Neural crest cell (in vitro differentiated cells): ENCODE measurements around the gene RTN4. TPM values are rescaled to one million over a fixed set of nuclear protein-coding genes. Genes with fewer than 3 reads are reported as not detected.
"Not testable (repeated sequence)": the region's sequence is repeated elsewhere in the genome, so short reads cannot be mapped to it uniquely, and the experiment has no call there.

ENCODE experiments used
- DNase-seq: peaks from one replicate; pipeline ENCODE4 v3.0.0; 2021; ENCODE audit warnings: low read depth, mixed read lengths, low spot score
- H3K27ac Mint-ChIP-seq: one replicate; pipeline ENCODE4 v1.8.0; 2021; ENCODE audit warnings: mild to moderate bottlenecking, mixed read lengths; ENCODE audit not compliant: unreplicated experiment
- H3K27me3 Mint-ChIP-seq: 2 replicates; pipeline ENCODE4 v1.8.0; 2021; ENCODE audit warnings: low read depth, mild to moderate bottlenecking, mixed read lengths
- H3K36me3 Mint-ChIP-seq: 2 replicates; pipeline ENCODE4 v1.8.0; 2021; ENCODE audit warnings: low read depth, mild to moderate bottlenecking, mixed read lengths
- H3K4me1 Mint-ChIP-seq: 2 replicates; pipeline ENCODE4 v1.8.0; 2021; ENCODE audit warnings: mixed read lengths
- H3K4me3 Mint-ChIP-seq: one replicate; pipeline ENCODE4 v1.8.0; 2021; ENCODE audit warnings: mild to moderate bottlenecking, mixed read lengths
- H3K9me3 Mint-ChIP-seq: 2 replicates; pipeline ENCODE4 v1.8.0; 2021; ENCODE audit warnings: mixed read lengths
- CTCF ChIP-seq: fragments of 200-600 bp; sonication (generic); conservative IDR thresholded peaks from 2 replicates; pipeline ENCODE4 v1.5.0; 2021; ENCODE audit warnings: antibody characterized with exemption, mild to moderate bottlenecking
- total RNA-seq: library from RNA; stranded (reverse); gene quantifications from 2 replicates; pipeline ENCODE4 v1.2.1, GENCODE V29; 2021

RTN4 gene
- total RNA-seq, 1 donor from 2014 or later = 204 TPM

- H3K4me3 Mint-ChIP-seq = no peak overlapping the region
- peaks cover 26% of the 10 kb centered on the region for H3K4me1 Mint-ChIP-seq
- peaks cover 3% of the 10 kb centered on the region for H3K36me3 Mint-ChIP-seq
- no peak overlapping the region for H3K27ac Mint-ChIP-seq
- DNase-seq = no peak
- H3K27me3 Mint-ChIP-seq = peaks cover 3% of the 10 kb centered on the region
- no peaks in the 10 kb centered on the region for H3K9me3 Mint-ChIP-seq
- TF ChIP-seq CTCF = no peak
Measured at GRCh38 chr2:55054106-55054875, 4.0 kb upstream of the RTN4 start.

DNA sequence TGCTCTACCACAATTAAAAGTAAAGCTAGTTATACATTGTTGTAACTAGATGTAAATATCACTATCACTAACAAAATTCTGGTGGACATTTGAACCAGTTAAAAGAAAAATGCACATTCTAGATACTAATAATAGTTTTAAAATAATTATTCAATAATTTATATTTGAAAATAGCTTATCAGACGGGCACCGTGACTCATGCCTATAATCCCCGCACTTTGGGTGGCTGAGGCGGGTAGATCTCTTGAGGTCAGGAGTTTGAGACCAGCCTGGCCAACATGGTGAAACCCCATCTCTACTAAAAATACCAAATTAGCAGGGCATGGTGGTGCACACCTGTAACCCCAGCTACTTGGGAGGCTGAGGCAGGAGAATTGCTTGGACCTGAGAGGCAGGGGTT, 3.0 kb upstream of the RTN4 start:
- not testable (repeated sequence) for H3K9me3 Mint-ChIP-seq, H3K27ac Mint-ChIP-seq, DNase-seq, H3K27me3 Mint-ChIP-seq, H3K4me3 Mint-ChIP-seq, H3K36me3 Mint-ChIP-seq
- H3K4me1 Mint-ChIP-seq = peaks cover 31% of the 10 kb centered on the region

DNA sequence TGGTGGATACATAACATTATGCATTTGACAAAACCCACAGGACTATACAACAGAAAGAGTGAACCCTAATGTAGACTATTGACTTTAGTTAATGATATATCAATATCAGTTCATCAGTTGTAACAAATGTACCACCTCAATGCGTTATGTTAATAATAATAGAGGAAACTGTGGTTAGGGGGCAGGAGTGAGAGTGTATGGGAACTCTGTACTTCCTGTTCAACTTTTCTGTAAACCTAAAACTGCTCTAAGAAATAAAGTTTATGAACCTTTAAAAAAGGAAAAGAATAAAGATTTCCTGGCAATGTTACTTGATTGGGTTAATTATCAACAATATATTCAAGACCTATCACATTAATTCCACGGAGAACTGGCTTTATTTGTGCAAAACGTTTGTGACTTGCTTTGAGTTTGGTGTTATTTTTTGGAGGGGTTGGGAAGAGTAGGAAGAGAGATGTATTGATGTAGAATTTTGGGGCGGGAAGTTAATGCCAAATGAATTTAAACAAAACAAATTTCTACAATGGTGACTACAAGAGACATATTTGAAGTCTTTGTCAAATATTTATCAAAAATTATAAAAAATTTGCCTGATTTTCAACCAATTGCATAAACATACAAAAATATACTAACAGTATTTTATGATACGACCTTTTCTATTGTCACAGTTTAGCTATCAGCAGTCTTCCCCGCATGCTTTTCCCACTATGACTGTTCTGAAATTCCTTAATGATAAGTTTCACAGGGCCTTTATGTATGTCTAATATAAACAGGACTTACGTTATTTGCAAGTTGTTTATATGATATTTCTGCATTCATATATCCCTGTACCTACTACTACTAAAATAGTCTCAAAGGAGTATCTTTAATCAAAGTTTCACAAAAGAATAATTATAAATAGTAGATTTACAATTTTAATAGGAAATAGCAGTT, 2.1 kb upstream of the RTN4 start:
- DNase-seq = no peak
- Mint-ChIP-seq H3K9me3 (no peaks in the 10 kb centered on the region), H3K4me3 (peak overlapping the region; percentile 62), H3K4me1 (peaks cover 38% of the 10 kb centered on the region), H3K27ac (no peak overlapping the region), H3K36me3 (peaks cover 5% of the 10 kb centered on the region), H3K27me3 (peaks cover 3% of the 10 kb centered on the region)
- no peak for TF ChIP-seq CTCF

DNA sequence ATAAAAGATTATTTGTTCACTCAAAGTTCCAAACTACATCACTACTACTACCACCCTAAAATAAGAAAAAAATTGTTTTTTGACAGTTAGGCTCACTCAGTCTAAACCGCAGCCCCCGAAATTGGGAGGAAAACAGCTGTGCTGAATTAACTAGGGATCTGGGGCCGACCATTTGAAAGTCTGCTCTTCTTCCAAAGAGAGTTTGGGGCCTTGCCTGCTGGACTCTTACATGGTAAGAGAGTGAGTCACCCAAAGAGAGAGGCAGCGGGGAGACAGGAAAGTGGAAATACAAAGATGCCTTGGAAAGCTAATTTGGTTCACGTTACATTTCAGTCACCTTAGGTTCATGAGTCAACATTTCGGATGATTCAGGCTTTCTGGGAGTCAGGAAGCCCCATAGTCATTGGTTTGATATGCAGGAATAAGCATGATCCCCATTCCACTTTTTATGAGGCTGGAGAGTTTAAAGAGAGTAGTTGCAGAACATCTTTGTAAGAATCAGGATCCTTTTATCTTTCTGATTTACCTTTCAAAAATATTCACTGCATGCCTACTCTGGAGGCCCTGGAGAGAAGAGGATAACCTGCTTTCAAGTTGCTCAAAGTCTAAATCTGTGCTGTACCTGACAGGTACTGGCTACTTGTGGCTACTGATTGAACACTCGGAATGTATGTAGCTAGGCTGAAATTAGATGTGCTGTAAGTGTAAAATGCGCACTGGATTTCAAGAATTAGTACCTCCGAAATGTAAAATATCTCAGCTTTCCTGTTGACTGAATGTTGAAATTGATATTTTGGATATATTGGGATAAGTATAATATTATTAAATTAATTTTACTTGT, 995 bp upstream of the RTN4 start:
- TF ChIP-seq CTCF = no peak
- Mint-ChIP-seq H3K27me3 (peaks cover 3% of the 10 kb centered on the region), H3K27ac (peak overlapping the region; percentile 99), H3K36me3 (peaks cover 5% of the 10 kb centered on the region), H3K4me1 (peaks cover 50% of the 10 kb centered on the region), H3K4me3 (peak overlapping the region; percentile 98), H3K9me3 (no peaks in the 10 kb centered on the region)
- peak; percentile 16 for DNase-seq

GRCh38 chr2:55049821-55050099, 491 bp downstream of the RTN4 start:
- Mint-ChIP-seq H3K27me3 (peaks cover 3% of the 10 kb centered on the region), H3K4me3 (peak overlapping the region; percentile 98), H3K9me3 (no peaks in the 10 kb centered on the region), H3K27ac (no peak overlapping the region), H3K36me3 (peaks cover 5% of the 10 kb centered on the region), H3K4me1 (peaks cover 59% of the 10 kb centered on the region)
- no peak for DNase-seq
- TF ChIP-seq CTCF = no peak
